SK-N-SH (cell line): Measurements from ENCODE around the gene NEURL1. TPM values are rescaled to one million over a fixed set of nuclear protein-coding genes. Genes with fewer than 3 reads are reported as not detected.

Experiments used
- CTCF ChIA-PET: fragments of 300-600, 350-600 bp; formaldehyde crosslinking; extraction: SDS; loops from one replicate; lab custom pipeline; 2021; lab: Yijun Ruan, JAX
- POLR2A ChIA-PET: fragments of 350-600 bp; sonication (Branson Sonifier 250); formaldehyde crosslinking; extraction: SDS; loops from one replicate; lab custom pipeline; 2020; ENCODE audit warnings: antibody characterized with exemption, inconsistent platforms; lab: Yijun Ruan, JAX
- DNase-seq: peaks from one replicate; pipeline ENCODE4 v3.0.0; 2012
- H2AFZ ChIP-seq: fragments of 200-600 bp; sonication (generic); 2 replicates; pipeline ENCODE4 v1.8.1; 2016; ENCODE audit warnings: antibody characterized with exemption, mild to moderate bottlenecking, low read depth
- H3F3A ChIP-seq: fragments of 200-600 bp; sonication (generic); replicated peaks from 2 replicates; pipeline ENCODE3; 2016; ENCODE audit warnings: antibody characterized with exemption, mild to moderate bottlenecking; ENCODE audit not compliant: insufficient read depth
- H3K27ac ChIP-seq, 2 experiments: fragments of 200-500 bp in 1 of 2; fragments of 200-600 bp in 1 of 2; sonication (Bioruptor generic) in 1 of 2; sonication (generic), shearing (Covaris generic) in 1 of 2; 2 replicates each; pipeline versions ENCODE4 v1.5.1 to v1.6.1; 2014 to 2016; ENCODE audit warnings: low read depth in 2 of 2, inconsistent platforms in 1 of 2, low read length in 1 of 2, mild to moderate bottlenecking in 1 of 2, mixed read lengths in 1 of 2
- H3K27me3 ChIP-seq: fragments of 200-600 bp; sonication (generic), shearing (Covaris generic); 2 replicates; pipeline ENCODE4 v1.6.1; 2016; ENCODE audit warnings: mixed run types; ENCODE audit not compliant: insufficient read depth
- H3K36me3 ChIP-seq, 2 experiments: fragments of 200-500 bp in 1 of 2; fragments of 200-600 bp in 1 of 2; sonication (Bioruptor generic) in 1 of 2; sonication (generic) in 1 of 2; replicated peaks in 1 of 2; 2 replicates each; pipeline versions ENCODE3 to v1.5.1; 2014 to 2016; ENCODE audit warnings: low read length in 1 of 2, mild to moderate bottlenecking in 1 of 2; ENCODE audit not compliant: insufficient read depth in 2 of 2, control insufficient read depth in 1 of 2
- H3K4me1 ChIP-seq, 2 experiments: fragments of 200-500 bp in 1 of 2; fragments of 200-600 bp in 1 of 2; sonication (Bioruptor generic) in 1 of 2; sonication (generic), shearing (Covaris generic) in 1 of 2; 2 replicates each; pipeline versions ENCODE4 v1.5.1 to v1.6.1; 2014 to 2016; ENCODE audit warnings: low read depth in 1 of 2, low read length in 1 of 2, mixed run types in 1 of 2; ENCODE audit not compliant: insufficient read depth in 2 of 2, control insufficient read depth in 1 of 2
- H3K4me2 ChIP-seq: fragments of 200-600 bp; sonication (generic), shearing (Covaris generic); 2 replicates; pipeline ENCODE4 v1.6.1; 2017; ENCODE audit warnings: mixed run types
- H3K4me3 ChIP-seq, 2 experiments: fragments of 200-500 bp in 1 of 2; fragments of 200-600 bp in 1 of 2; sonication (Bioruptor generic) in 1 of 2; sonication (generic), shearing (Covaris generic) in 1 of 2; 2 replicates each; pipeline versions ENCODE4 v1.5.1 to v1.8.1; 2014 to 2016; ENCODE audit warnings: low read depth in 2 of 2, inconsistent platforms in 1 of 2, low read length in 1 of 2, mild to moderate bottlenecking in 1 of 2, mixed read lengths in 1 of 2, moderate library complexity in 1 of 2
- H3K79me2 ChIP-seq: fragments of 200-600 bp; sonication (generic); 2 replicates; pipeline ENCODE4 v1.8.1; 2017; ENCODE audit warnings: mild to moderate bottlenecking; ENCODE audit not compliant: insufficient read depth
- H3K9ac ChIP-seq: fragments of 200-600 bp; sonication (generic); 2 replicates; pipeline ENCODE4 v1.6.1; 2017; ENCODE audit warnings: mixed run types
- H3K9me2 ChIP-seq: fragments of 200-600 bp; sonication (generic); 2 replicates; pipeline ENCODE4 v1.6.1; 2017; ENCODE audit warnings: mixed run types
- H3K9me3 ChIP-seq: fragments of 200-600 bp; sonication (generic); 2 replicates; pipeline ENCODE4 v1.6.1; 2017; ENCODE audit warnings: mixed run types, mild to moderate bottlenecking, moderate library complexity
- H4K20me1 ChIP-seq: fragments of 200-600 bp; sonication (generic); 2 replicates; pipeline ENCODE4 v1.6.1; 2017; ENCODE audit warnings: mild to moderate bottlenecking, mixed run types; ENCODE audit not compliant: insufficient read depth
- EP300 ChIP-seq, 2 experiments: IDR thresholded peaks; 2 replicates each; pipeline versions ENCODE4 v1.4.0 to v1.6.1; 2012; ENCODE audit warnings: borderline replicate concordance in 1 of 2, low read depth in 1 of 2, low read length in 1 of 2
- FOXJ3 ChIP-seq: sonication (generic); formaldehyde crosslinking; IDR thresholded peaks from 2 replicates; pipeline ENCODE4 v1.5.1; 2020; ENCODE audit warnings: mild to moderate bottlenecking, missing genetic modification reagents
- GABPA ChIP-seq: IDR thresholded peaks from 2 replicates; pipeline ENCODE4 v1.4.0; 2012; ENCODE audit warnings: low read depth, mild to moderate bottlenecking
- GATA2 ChIP-seq: sonication (generic); formaldehyde crosslinking; IDR thresholded peaks from 2 replicates; pipeline ENCODE4 v1.5.0; 2020; ENCODE audit warnings: mild to moderate bottlenecking, missing genetic modification reagents
- MAX ChIP-seq: IDR thresholded peaks from 2 replicates; pipeline ENCODE4 v1.4.0; 2012; ENCODE audit warnings: low read depth
- NFIC ChIP-seq: IDR thresholded peaks from 2 replicates; pipeline ENCODE4 v1.4.0; 2012; ENCODE audit warnings: borderline replicate concordance
- NRF1 ChIP-seq: IDR thresholded peaks from 2 replicates; pipeline ENCODE4 v1.6.1; 2012; ENCODE audit warnings: low read depth, mild to moderate bottlenecking, low read length
- RXRA ChIP-seq: IDR thresholded peaks from 2 replicates; pipeline ENCODE4 v1.4.0; 2012; ENCODE audit warnings: low read depth, mild to moderate bottlenecking, borderline replicate concordance
- SMC3 ChIP-seq: IDR thresholded peaks from 2 replicates; pipeline ENCODE4 v1.6.1; 2012; ENCODE audit warnings: low read depth, low read length, improper control_type of control experiment
- TAF1 ChIP-seq: IDR thresholded peaks from 2 replicates; pipeline ENCODE4 v1.6.1; 2012; ENCODE audit warnings: low read depth, mild to moderate bottlenecking, low read length, moderate library complexity, borderline replicate concordance
- TCF12 ChIP-seq: IDR thresholded peaks from 2 replicates; pipeline ENCODE4 v1.4.0; 2012
- WGBS: methylation state at CpG from one replicate; pipeline ENCODE4 v1.1.6; 2017; ENCODE audit warnings: low lambda C conversion rate; 5-methylcytosine and 5-hydroxymethylcytosine counted together
- polyA plus RNA-seq, 3 experiments: library from polyadenylated mRNA; depleted of rRNA; stranded (reverse); fragments of >200 nt; gene quantifications; 2 replicates each; pipeline ENCODE4 v1.2.3, GENCODE V29; 2012
- TF ChIP-seq, protein P1 (sequence below): fragments of 150-350 bp; IDR thresholded peaks from 2 replicates; pipeline ENCODE4 v1.6.1; 2017; ENCODE audit warnings: antibody characterized with exemption, low read length, low read depth, borderline replicate concordance
- TF ChIP-seq, protein P2 (sequence below): fragments of 200-600 bp; sonication (generic); IDR thresholded peaks from 2 replicates; pipeline ENCODE4 v1.6.1; 2017; ENCODE audit warnings: antibody characterized with exemption, mild to moderate bottlenecking, moderate library complexity

NEURL1 gene
- polyA plus RNA-seq, 1 of the 3 experiments (the other 2 are of a cell fraction) = 0.05 TPM

GRCh38 chr10:103613616-103614015, 120.1 kb downstream of the NEURL1 start (continued):
- no peak for TF ChIP-seq MAX
- TF ChIP-seq GATA2 (CRISPR knock-in tag) = no peak
- TF ChIP-seq, protein P1, sequence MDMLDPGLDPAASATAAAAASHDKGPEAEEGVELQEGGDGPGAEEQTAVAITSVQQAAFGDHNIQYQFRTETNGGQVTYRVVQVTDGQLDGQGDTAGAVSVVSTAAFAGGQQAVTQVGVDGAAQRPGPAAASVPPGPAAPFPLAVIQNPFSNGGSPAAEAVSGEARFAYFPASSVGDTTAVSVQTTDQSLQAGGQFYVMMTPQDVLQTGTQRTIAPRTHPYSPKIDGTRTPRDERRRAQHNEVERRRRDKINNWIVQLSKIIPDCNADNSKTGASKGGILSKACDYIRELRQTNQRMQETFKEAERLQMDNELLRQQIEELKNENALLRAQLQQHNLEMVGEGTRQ = no peak
- no peak for TF ChIP-seq TCF12
- TF ChIP-seq SMC3 = no peak
- TF ChIP-seq RXRA = no peak
- no peak for TF ChIP-seq FOXJ3
- no peak for TF ChIP-seq NFIC
- no peak for TF ChIP-seq TAF1
- no peak for TF ChIP-seq NRF1

DNA sequence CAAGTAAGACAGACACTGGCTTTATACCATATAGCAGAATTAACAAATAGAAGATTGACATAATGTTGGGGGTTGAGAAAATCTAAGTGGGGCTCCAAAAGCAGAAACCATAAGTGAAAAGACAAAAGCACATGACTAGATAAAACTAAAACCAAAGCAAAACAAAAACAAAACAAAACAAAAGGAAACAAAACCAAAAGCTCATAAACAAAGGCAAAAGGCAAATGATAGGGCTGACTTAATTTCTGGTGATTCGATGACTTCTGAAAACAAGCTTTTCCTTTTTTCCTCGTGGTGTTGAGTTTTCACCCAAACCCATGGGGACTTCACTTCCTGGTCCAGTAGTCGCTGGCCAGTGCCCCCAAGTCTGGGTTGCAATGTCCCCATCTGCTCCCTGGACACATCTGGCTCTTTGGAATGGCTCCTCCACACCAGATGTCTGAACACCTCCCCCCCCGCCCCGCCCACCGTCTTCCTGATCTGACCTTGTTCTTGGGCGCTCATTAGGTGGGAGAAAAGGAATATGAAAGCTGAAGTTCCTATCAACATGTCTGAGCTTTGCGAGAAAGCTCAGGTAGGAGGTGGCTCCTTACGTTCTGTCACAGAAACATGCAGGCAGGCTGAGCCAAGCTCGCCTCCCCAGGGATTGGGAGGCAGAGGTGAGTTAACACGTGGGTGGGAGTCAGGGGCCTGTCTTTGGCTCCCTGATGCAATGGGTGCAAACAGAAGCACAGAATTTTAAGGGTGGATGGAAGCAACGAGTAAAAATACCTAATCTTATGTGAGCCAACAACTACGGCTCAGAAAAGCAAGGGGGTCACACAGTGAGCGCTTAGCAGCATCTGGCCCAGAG, 121.0 kb downstream of the NEURL1 start:
- H3K36me3 ChIP-seq = peaks cover 0 to 9% of the 10 kb centered on the region in 2 experiments
- peaks cover 6 to 80% of the 10 kb centered on the region in 2 experiments; a peak in 3 of 4 replicates for H3K4me1 ChIP-seq
- 95% methylated on average over 14 of the region's 14 CpGs for WGBS
- no peak for DNase-seq
- H3K4me2 ChIP-seq = no peak overlapping the region
- no peak overlapping the region for H2AFZ ChIP-seq
- ChIA-PET POLR2A (interaction anchor here (0.6 to 1.4 kb wide), 2 partner anchors 17 to 64 kb away, joined by 3 to 5 read pairs; no protein-coding TSS in a partner anchor), CTCF (interaction anchor here (0.9 to 7.9 kb wide), 8 partner anchors 10 to 270 kb away, joined by 3 to 59 read pairs (median 6); no protein-coding TSS in a partner anchor)
- H4K20me1 ChIP-seq = no peaks in the 10 kb centered on the region
- TF ChIP-seq GABPA (no peak), EP300 (IDR thresholded peaks at IDR 0.05; ENCODE audit: borderline replicate concordance in 1 of 2, low read depth in 1 of 2, low read length in 1 of 2) (no peak), FOXJ3 (no peak)
- TF ChIP-seq, protein P2, sequence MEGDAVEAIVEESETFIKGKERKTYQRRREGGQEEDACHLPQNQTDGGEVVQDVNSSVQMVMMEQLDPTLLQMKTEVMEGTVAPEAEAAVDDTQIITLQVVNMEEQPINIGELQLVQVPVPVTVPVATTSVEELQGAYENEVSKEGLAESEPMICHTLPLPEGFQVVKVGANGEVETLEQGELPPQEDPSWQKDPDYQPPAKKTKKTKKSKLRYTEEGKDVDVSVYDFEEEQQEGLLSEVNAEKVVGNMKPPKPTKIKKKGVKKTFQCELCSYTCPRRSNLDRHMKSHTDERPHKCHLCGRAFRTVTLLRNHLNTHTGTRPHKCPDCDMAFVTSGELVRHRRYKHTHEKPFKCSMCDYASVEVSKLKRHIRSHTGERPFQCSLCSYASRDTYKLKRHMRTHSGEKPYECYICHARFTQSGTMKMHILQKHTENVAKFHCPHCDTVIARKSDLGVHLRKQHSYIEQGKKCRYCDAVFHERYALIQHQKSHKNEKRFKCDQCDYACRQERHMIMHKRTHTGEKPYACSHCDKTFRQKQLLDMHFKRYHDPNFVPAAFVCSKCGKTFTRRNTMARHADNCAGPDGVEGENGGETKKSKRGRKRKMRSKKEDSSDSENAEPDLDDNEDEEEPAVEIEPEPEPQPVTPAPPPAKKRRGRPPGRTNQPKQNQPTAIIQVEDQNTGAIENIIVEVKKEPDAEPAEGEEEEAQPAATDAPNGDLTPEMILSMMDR = no peak
- peak overlapping the region in 1 of 2 experiments; percentile 72; a peak in 2 of 4 replicates for H3K27ac ChIP-seq
- no peak overlapping the region for H3K4me3 ChIP-seq
- H3K9ac ChIP-seq = no peak overlapping the region
- H3K9me3 ChIP-seq = no peaks in the 10 kb centered on the region
- H3K27me3 ChIP-seq = no peaks in the 10 kb centered on the region
- H3K79me2 ChIP-seq = no peaks in the 10 kb centered on the region
- H3K9me2 ChIP-seq = no peaks in the 10 kb centered on the region
- H3F3A ChIP-seq = no peaks in the 10 kb centered on the region
